GM12891 (cell line): ENCODE results near the gene NAALAD2.
"Not testable (repeated sequence)": the region's sequence is repeated elsewhere in the genome, so short reads cannot be mapped to it uniquely, and the experiment has no call there.

Source experiments
- POLR2A ChIP-seq: IDR thresholded peaks from 2 replicates; pipeline ENCODE4 v1.6.1; 2011; ENCODE audit warnings: low read depth, low read length, control low read depth
- POLR2AphosphoS5 ChIP-seq: IDR thresholded peaks from 2 replicates; pipeline ENCODE4 v1.6.1; 2011; ENCODE audit warnings: low read depth, low read length, control low read depth
- SPI1 ChIP-seq: IDR thresholded peaks from 2 replicates; pipeline ENCODE4 v1.6.1; 2011; ENCODE audit warnings: low read depth, low read length, control low read depth
- TAF1 ChIP-seq: IDR thresholded peaks from 2 replicates; pipeline ENCODE4 v1.6.1; 2011; ENCODE audit warnings: low read depth, low read length, control low read depth

DNA sequence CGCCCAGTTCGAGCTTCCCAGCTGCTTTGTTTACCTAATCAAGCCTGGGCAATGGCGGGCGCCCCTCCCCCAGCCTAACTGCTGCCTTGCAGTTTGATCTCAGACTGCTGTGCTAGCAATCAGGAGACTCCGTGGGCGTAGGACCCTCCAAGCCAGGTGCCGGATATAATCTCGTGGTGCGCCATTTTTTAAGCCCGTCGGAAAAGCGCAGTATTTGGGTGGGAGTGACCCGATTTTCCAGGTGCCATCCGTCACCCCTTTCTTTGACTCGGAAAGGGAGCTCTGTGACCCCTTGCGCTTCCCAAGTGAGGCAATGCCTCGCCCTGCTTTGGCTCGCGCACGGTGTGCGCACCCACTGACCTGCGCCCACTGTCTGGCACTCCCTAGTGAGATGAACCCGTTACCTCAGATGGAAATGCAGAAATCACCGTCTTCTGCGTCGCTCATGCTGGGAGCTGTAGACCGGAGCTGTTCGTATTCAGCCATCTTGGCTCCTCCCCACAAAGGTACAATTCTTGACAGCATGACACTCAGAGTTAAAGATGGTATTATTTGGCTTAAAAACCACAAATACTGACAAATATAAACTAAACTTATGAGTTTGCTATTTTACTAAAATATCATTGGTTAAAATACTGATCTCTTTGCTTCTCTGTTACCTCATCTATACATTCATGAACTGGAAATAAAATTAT, 39.1 kb upstream of the NAALAD2 start:
- not testable (repeated sequence) for TF ChIP-seq POLR2AphosphoS5, TAF1, POLR2A, SPI1
